Body of pancreas (tissue), 4 donors: Measurements from ENCODE around the gene BTBD9. TPM values are rescaled to one million over a fixed set of nuclear protein-coding genes. Genes with fewer than 3 reads are reported as not detected.

ENCODE experiments used
- ATAC-seq: fragments of 150-250 bp; one replicate; pipeline ENCODE4 v1.9.1; 2016
- DNase-seq, 4 donors: peaks; one replicate each; pipeline ENCODE4 v3.0.0-alpha.2; 2019
- H3K27ac ChIP-seq, 4 donors: fragments of 200-600 bp; sonication (generic); 1 replicate in 3 of 4; 2 replicates in 1 of 4; pipeline versions ENCODE4 v1.5.1 to v1.6.1; 2016 to 2019; ENCODE audit warnings: mild to moderate bottlenecking in 1 of 4, mixed read lengths in 1 of 4, moderate library complexity in 1 of 4
- H3K27me3 ChIP-seq, 2 donors: fragments of 200-600 bp; sonication (generic); one replicate each; pipeline ENCODE4 v1.6.0; 2016; ENCODE audit warnings: mild to moderate bottlenecking in 1 of 2
- H3K36me3 ChIP-seq, 2 donors: fragments of 200-600 bp; sonication (generic); replicated peaks in 1 of 2; 2 replicates each; pipeline ENCODE4 v1.5.1; 2016; ENCODE audit warnings: low read depth in 2 of 2; ENCODE audit not compliant: insufficient read depth in 1 of 2
- H3K4me1 ChIP-seq: fragments of 200-600 bp; sonication (generic); one replicate; pipeline ENCODE4 v1.6.0; 2016
- H3K4me3 ChIP-seq, 2 donors: fragments of 200-600 bp; sonication (generic); 1 replicate in 1 of 2; 2 replicates in 1 of 2; pipeline ENCODE4 v1.5.1; 2016 to 2019
- H3K9me3 ChIP-seq, 3 donors: fragments of 200-600 bp; sonication (generic); 1 replicate in 2 of 3; 2 replicates in 1 of 3; pipeline ENCODE4 v1.5.1; 2016
- CTCF ChIP-seq, 7 experiments: fragments of 450-650 bp in 4 of 7; fragments of 200-600 bp in 3 of 7; sonication (generic) in 3 of 7; IDR thresholded peaks; one replicate each; pipeline ENCODE4 v1.5.1; 2016 to 2019; ENCODE audit warnings: antibody characterized with exemption in 7 of 7
- POLR2A ChIP-seq, 3 donors: fragments of 450-650 bp; IDR thresholded peaks; one replicate each; pipeline ENCODE4 v1.6.1; 2016; ENCODE audit warnings: antibody characterized with exemption in 3 of 3, mild to moderate bottlenecking in 2 of 3
- WGBS, 2 donors: methylation state at CpG; one replicate each; pipeline ENCODE4 v1.1.5; 2017; 5-methylcytosine and 5-hydroxymethylcytosine counted together
- intact Hi-C: fragments of 100-400 bp; cut with DNase I; formaldehyde crosslinking; loops from one replicate; pipeline ENCODE4 v1.15.1; 2023
- total RNA-seq, 2 donors: library from RNA; depleted of rRNA; stranded (reverse); fragments of >200 nt; gene quantifications; one replicate each; pipeline ENCODE4 v1.1.0, GENCODE V29; 2016

The BTBD9 gene
- total RNA-seq, 2 donors from 2014 or later: 11.9 to 29.3 TPM

- intact Hi-C loops: no loop called here
- Histone ChIP-seq H3K4me1 (no peaks in the 10 kb centered on the region), H3K27ac (no peak overlapping the region), H3K27me3 (no peaks in the 10 kb centered on the region), H3K9me3 (no peaks in the 10 kb centered on the region), H3K36me3 (no peaks in the 10 kb centered on the region), H3K4me3 (no peak overlapping the region)
- no peak for DNase-seq
- no peak for ATAC-seq
- WGBS, 2 donors: 94 to 96% methylated on average over 2 of the region's 2 CpGs
- TF ChIP-seq CTCF (IDR thresholded peaks at IDR 0.05) (no peak), POLR2A (IDR thresholded peaks at IDR 0.05) (no peak)
These were observed 11.5 kb upstream of the BTBD9 start for GRCh38 chr6:38651121-38651784.

GRCh38 chr6:38650207-38650752, 10.6 kb upstream of the BTBD9 start:
- TF ChIP-seq POLR2A (IDR thresholded peaks at IDR 0.05): no peak
- TF ChIP-seq CTCF (IDR thresholded peaks at IDR 0.05): no peak
- intact Hi-C loops: no loop called here
- no peak overlapping the region for H3K4me3 ChIP-seq
- WGBS, 2 donors: 83 to 86% methylated on average over 5 of the region's 5 CpGs
- H3K27me3 ChIP-seq: no peaks in the 10 kb centered on the region
- ATAC-seq: no peak
- no peak for DNase-seq
- no peaks in the 10 kb centered on the region for H3K9me3 ChIP-seq
- H3K27ac ChIP-seq: no peak overlapping the region
- no peaks in the 10 kb centered on the region for H3K4me1 ChIP-seq
- no peaks in the 10 kb centered on the region for H3K36me3 ChIP-seq

GRCh38 chr6:38649744-38650143, 10.0 kb upstream of the BTBD9 start:
- Histone ChIP-seq H3K4me3 (no peak overlapping the region), H3K36me3 (no peaks in the 10 kb centered on the region), H3K27me3 (no peaks in the 10 kb centered on the region), H3K9me3 (no peaks in the 10 kb centered on the region), H3K27ac (no peak overlapping the region), H3K4me1 (no peaks in the 10 kb centered on the region)
- 88 to 97% methylated on average over 2 of the region's 2 CpGs for WGBS, 2 donors
- ATAC-seq (no peak), DNase-seq (no peak)
- intact Hi-C loops: no loop called here
- TF ChIP-seq POLR2A (IDR thresholded peaks at IDR 0.05) (no peak), CTCF (IDR thresholded peaks at IDR 0.05) (no peak)

- Histone ChIP-seq H3K36me3 (no peaks in the 10 kb centered on the region), H3K9me3 (no peaks in the 10 kb centered on the region), H3K4me1 (no peaks in the 10 kb centered on the region), H3K4me3 (no peak overlapping the region), H3K27ac (no peak overlapping the region), H3K27me3 (no peaks in the 10 kb centered on the region)
- ATAC-seq (no peak), DNase-seq (no peak)
- intact Hi-C loops: no loop called here
- no peak for TF ChIP-seq POLR2A (IDR thresholded peaks at IDR 0.05)
- no peak for TF ChIP-seq CTCF (IDR thresholded peaks at IDR 0.05)
These were observed 8.9 kb upstream of the BTBD9 start for GRCh38 chr6:38648629-38649028.
